ENCODE measurements around the gene PLAC1.

PLAC1 gene

DNA sequence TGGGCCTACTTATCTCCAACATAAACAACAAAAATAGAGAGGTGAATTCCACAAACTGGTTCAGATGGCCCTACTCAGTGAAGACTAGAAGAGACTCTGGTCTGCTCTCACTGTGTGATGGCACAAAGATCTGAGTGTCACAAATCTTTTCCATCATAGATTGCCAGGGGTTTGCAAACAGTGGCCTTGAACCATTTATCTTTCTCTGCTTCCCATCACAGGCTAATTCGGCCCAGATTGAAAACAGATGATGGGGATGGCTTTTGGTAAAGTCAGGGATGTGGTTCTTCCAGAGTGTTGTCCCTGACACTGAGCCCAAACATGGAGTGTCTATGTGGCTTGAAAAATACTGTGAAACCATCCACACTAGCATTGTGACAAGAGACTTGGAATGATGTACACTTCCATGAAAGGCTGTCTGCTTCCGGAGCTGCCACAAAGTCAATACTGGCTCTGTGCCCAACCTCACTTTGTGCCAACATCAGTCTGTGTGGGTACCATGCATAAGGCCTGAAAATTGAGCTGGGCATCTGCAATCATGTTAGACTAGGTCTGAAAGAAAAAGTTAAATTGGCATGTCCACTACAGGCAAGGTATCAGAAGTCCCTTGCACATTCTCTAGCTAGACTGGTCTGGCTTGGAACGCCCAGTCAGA lies 25.2 kb upstream of the PLAC1 start:
- H2AFZ ChIP-seq (ENCODE audit: low read length), result no peak overlapping the region
- H3K9ac ChIP-seq (ENCODE audit: low read length), result no peak overlapping the region
- no peaks in the 10 kb centered on the region for H3K27me3 ChIP-seq (ENCODE audit: insufficient read depth, low read length)
- no peaks in the 10 kb centered on the region for H3K9me3 ChIP-seq (ENCODE audit: low read length)
- H3K27ac ChIP-seq (ENCODE audit: low read depth, low read length, poor library complexity, severe bottlenecking), result no peak overlapping the region
- no peaks in the 10 kb centered on the region for H4K20me1 ChIP-seq (ENCODE audit: insufficient read depth, low read length)
- TF ChIP-seq, protein P1, sequence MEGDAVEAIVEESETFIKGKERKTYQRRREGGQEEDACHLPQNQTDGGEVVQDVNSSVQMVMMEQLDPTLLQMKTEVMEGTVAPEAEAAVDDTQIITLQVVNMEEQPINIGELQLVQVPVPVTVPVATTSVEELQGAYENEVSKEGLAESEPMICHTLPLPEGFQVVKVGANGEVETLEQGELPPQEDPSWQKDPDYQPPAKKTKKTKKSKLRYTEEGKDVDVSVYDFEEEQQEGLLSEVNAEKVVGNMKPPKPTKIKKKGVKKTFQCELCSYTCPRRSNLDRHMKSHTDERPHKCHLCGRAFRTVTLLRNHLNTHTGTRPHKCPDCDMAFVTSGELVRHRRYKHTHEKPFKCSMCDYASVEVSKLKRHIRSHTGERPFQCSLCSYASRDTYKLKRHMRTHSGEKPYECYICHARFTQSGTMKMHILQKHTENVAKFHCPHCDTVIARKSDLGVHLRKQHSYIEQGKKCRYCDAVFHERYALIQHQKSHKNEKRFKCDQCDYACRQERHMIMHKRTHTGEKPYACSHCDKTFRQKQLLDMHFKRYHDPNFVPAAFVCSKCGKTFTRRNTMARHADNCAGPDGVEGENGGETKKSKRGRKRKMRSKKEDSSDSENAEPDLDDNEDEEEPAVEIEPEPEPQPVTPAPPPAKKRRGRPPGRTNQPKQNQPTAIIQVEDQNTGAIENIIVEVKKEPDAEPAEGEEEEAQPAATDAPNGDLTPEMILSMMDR (IDR thresholded peaks at IDR 0.05; ENCODE audit: low read length), result no peak
- TF ChIP-seq EZH2 (IDR thresholded peaks at IDR 0.05; ENCODE audit: borderline replicate concordance, low read length), result no peak
- H3F3A ChIP-seq (ENCODE audit: insufficient read depth, low read length), result no peaks in the 10 kb centered on the region
- H3K4me1 ChIP-seq (ENCODE audit: insufficient read depth, low read length, severe bottlenecking), result no peaks in the 10 kb centered on the region
- H3K36me3 ChIP-seq (ENCODE audit: insufficient read depth, low read length), result no peaks in the 10 kb centered on the region
- no peak overlapping the region for H3K4me2 ChIP-seq (ENCODE audit: low read length)
- H3K79me2 ChIP-seq (ENCODE audit: insufficient read depth, low read length), result no peaks in the 10 kb centered on the region
- no peak overlapping the region for H3K4me3 ChIP-seq (ENCODE audit: low read depth, low read length, poor library complexity, severe bottlenecking)
- no peaks in the 10 kb centered on the region for H3K9me2 ChIP-seq (ENCODE audit: low read depth, low read length)

DNA sequence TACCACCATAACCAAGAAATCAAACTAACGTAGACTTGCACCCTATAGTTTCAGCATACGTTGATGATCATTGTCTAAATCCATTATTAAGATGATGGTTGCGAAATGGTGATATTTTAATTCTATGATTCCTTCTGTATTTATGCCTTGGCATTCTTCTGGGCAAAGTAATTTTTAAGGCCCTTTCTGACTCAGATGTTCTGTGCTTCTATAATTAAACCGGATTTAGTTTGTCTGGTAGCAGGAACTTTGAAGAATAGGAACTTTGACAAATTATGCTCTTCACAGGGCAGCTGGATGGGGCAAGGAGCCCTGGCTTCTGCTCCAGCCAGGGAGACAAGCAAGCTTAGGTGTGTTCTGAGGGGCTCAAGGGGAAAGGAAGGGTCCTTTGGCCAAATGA lies 23.8 kb upstream of the PLAC1 start:
- no peaks in the 10 kb centered on the region for H3K4me1 ChIP-seq (ENCODE audit: insufficient read depth, low read length, severe bottlenecking)

DNA sequence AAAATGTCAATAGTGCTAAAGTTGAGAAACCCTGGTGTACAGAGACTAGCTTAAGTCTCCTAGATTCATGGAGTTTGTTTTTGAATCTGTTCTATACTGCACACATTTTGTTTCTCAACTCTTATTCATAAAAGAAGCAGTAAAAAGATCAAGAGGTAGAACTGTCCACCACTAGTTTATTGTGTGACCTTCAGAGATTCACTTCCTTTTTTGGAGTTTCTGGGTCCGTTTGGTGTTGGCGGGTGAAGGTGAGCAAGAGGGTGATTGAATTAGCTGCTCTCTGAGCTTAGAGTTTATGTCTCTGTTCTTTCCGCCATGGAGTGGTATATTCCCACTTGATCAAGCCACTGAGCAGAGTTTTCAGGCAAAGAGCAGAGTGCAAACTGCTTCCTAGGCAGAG lies 21.4 kb upstream of the PLAC1 start:
- H3K4me1 ChIP-seq (ENCODE audit: insufficient read depth, low read length, severe bottlenecking), result no peaks in the 10 kb centered on the region
- no peaks in the 10 kb centered on the region for H3K9me3 ChIP-seq (ENCODE audit: low read length)
- no peak overlapping the region for H3K27ac ChIP-seq (ENCODE audit: low read depth, low read length, poor library complexity, severe bottlenecking)
- TF ChIP-seq, protein P1 (IDR thresholded peaks at IDR 0.05; ENCODE audit: low read length), result no peak
- H3K9ac ChIP-seq (ENCODE audit: low read length), result no peak overlapping the region
- H3K4me3 ChIP-seq (ENCODE audit: low read depth, low read length, poor library complexity, severe bottlenecking), result no peak overlapping the region
- no peaks in the 10 kb centered on the region for H3F3A ChIP-seq (ENCODE audit: insufficient read depth, low read length)
- no peak overlapping the region for H2AFZ ChIP-seq (ENCODE audit: low read length)
- H3K79me2 ChIP-seq (ENCODE audit: insufficient read depth, low read length), result no peaks in the 10 kb centered on the region
- H4K20me1 ChIP-seq (ENCODE audit: insufficient read depth, low read length), result no peaks in the 10 kb centered on the region
- H3K36me3 ChIP-seq (ENCODE audit: insufficient read depth, low read length), result no peaks in the 10 kb centered on the region
- H3K9me2 ChIP-seq (ENCODE audit: low read depth, low read length), result no peaks in the 10 kb centered on the region
- H3K4me2 ChIP-seq (ENCODE audit: low read length), result no peak overlapping the region
- no peaks in the 10 kb centered on the region for H3K27me3 ChIP-seq (ENCODE audit: insufficient read depth, low read length)

More for the DNA sequence above, 23.8 kb upstream of the PLAC1 start:
- Histone ChIP-seq H3K9ac (ENCODE audit: low read length) (no peak overlapping the region), H2AFZ (ENCODE audit: low read length) (no peak overlapping the region), H3K9me3 (ENCODE audit: low read length) (no peaks in the 10 kb centered on the region), H3F3A (ENCODE audit: insufficient read depth, low read length) (no peaks in the 10 kb centered on the region), H3K36me3 (ENCODE audit: insufficient read depth, low read length) (no peaks in the 10 kb centered on the region), H3K9me2 (ENCODE audit: low read depth, low read length) (no peaks in the 10 kb centered on the region), H3K4me3 (ENCODE audit: low read depth, low read length, poor library complexity, severe bottlenecking) (no peak overlapping the region), H3K79me2 (ENCODE audit: insufficient read depth, low read length) (no peaks in the 10 kb centered on the region), H3K4me2 (ENCODE audit: low read length) (no peak overlapping the region), H3K27me3 (ENCODE audit: insufficient read depth, low read length) (no peaks in the 10 kb centered on the region), H4K20me1 (ENCODE audit: insufficient read depth, low read length) (no peaks in the 10 kb centered on the region), H3K27ac (ENCODE audit: low read depth, low read length, poor library complexity, severe bottlenecking) (no peak overlapping the region)
- TF ChIP-seq, protein P1 (IDR thresholded peaks at IDR 0.05; ENCODE audit: low read length), result no peak
- TF ChIP-seq EZH2 (IDR thresholded peaks at IDR 0.05; ENCODE audit: borderline replicate concordance, low read length), result no peak
